Activated B cell treated with CpG ODN at 0.5 μM for 24 hours (primary cell): ENCODE results near the gene FGF23. TPM values are rescaled to one million over a fixed set of nuclear protein-coding genes. Genes with fewer than 3 reads are reported as not detected.
A peak's percentile ranks its signal among the peaks of the same experiment; 100 is the strongest.

ENCODE experiments used
- ATAC-seq: fragments of 200-7000 bp; cut with Tn5 transposase; one replicate; pipeline ENCODE4 v1.10.0; 2021; ENCODE audit warnings: low read depth, mild to moderate bottlenecking, moderate library complexity
- CTCF ChIA-PET: fragments of 350-600 bp; sonication (Branson Sonifier 250); formaldehyde crosslinking; loops from one replicate; lab custom pipeline; 2021; ENCODE audit warnings: antibody characterized with exemption; lab: Charles Lee
- POLR2A ChIA-PET: fragments of 350-600 bp; sonication (Branson Sonifier 250); formaldehyde crosslinking; loops from one replicate; lab custom pipeline; 2021; ENCODE audit warnings: antibody characterized with exemption; lab: Charles Lee
- DNase-seq: peaks from one replicate; pipeline ENCODE4 v3.0.0; 2022
- H3K27ac Mint-ChIP-seq: one replicate; pipeline ENCODE4 v1.8.0; 2020; ENCODE audit warnings: mixed read lengths
- H3K27me3 Mint-ChIP-seq: one replicate; pipeline ENCODE4 v1.8.0; 2021; ENCODE audit warnings: mixed read lengths
- H3K36me3 Mint-ChIP-seq: one replicate; pipeline ENCODE4 v1.8.0; 2021; ENCODE audit warnings: low read depth, mixed read lengths
- H3K4me1 Mint-ChIP-seq: one replicate; pipeline ENCODE4 v1.8.0; 2021; ENCODE audit warnings: mixed read lengths
- H3K4me3 Mint-ChIP-seq: one replicate; pipeline ENCODE4 v1.8.0; 2020; ENCODE audit warnings: mild to moderate bottlenecking, mixed read lengths
- H3K9me3 Mint-ChIP-seq: one replicate; pipeline ENCODE4 v1.8.0; 2020; ENCODE audit warnings: mixed read lengths
- CTCF ChIP-seq: fragments of 200-600 bp; IDR thresholded peaks from one replicate; pipeline ENCODE4 v1.8.0; 2022; ENCODE audit warnings: antibody characterized with exemption, mild to moderate bottlenecking
- intact Hi-C: fragments of 100-400 bp; cut with micrococcal nuclease; formaldehyde crosslinking; loops from one replicate; pipeline ENCODE4 v1.15.1; 2024
- total RNA-seq: library from RNA; stranded (reverse); gene quantifications from 2 replicates; pipeline ENCODE4 v1.2.3, GENCODE V29; 2022

FGF23 gene
- not detected in 2 replicates for total RNA-seq

GRCh38 chr12:4379405-4379804 is at the start of gene FGF23:
Gene FGF23 (minus strand): TSS chr12:4379712. CDS start chr12:4379582, 130 bp downstream.
- ATAC-seq (no peak), DNase-seq (no peak)
- TF ChIP-seq CTCF: no peak
- peaks cover 17% of the 10 kb centered on the region for H3K27me3 Mint-ChIP-seq
- ChIA-PET CTCF (no interaction called here), POLR2A (no interaction called here)
- H3K9me3 Mint-ChIP-seq: no peaks in the 10 kb centered on the region
- no peaks in the 10 kb centered on the region for H3K4me1 Mint-ChIP-seq
- H3K27ac Mint-ChIP-seq: no peak within 1 kb of the TSS
- intact Hi-C loops: no loop called here
- H3K4me3 Mint-ChIP-seq: no peak within 1 kb of the TSS
- H3K36me3 Mint-ChIP-seq: no peaks in the 10 kb centered on the region

GRCh38 chr12:4424422-4424821 is 44.9 kb upstream of the FGF23 start:
- intact Hi-C loops: loop anchor here (5.0 kb wide), 2 partner anchors 117 to 578 kb away; no protein-coding TSS in a partner anchor
- no peak overlapping the region for H3K27ac Mint-ChIP-seq
- CTCF ChIA-PET: no interaction called here
- no peaks in the 10 kb centered on the region for H3K9me3 Mint-ChIP-seq
- ATAC-seq: no peak
- no peaks in the 10 kb centered on the region for H3K4me1 Mint-ChIP-seq
- no peaks in the 10 kb centered on the region for H3K36me3 Mint-ChIP-seq
- H3K27me3 Mint-ChIP-seq: no peaks in the 10 kb centered on the region
- TF ChIP-seq CTCF: no peak
- POLR2A ChIA-PET: no interaction called here
- no peak overlapping the region for H3K4me3 Mint-ChIP-seq
- DNase-seq: no peak

- H3K36me3 Mint-ChIP-seq: no peaks in the 10 kb centered on the region
- intact Hi-C loops: loop anchor here (5.0 kb wide), 2 partner anchors 116 to 579 kb away; no protein-coding TSS in a partner anchor
- no peak for DNase-seq
- ATAC-seq: no peak
- H3K27me3 Mint-ChIP-seq: no peaks in the 10 kb centered on the region
- no peak overlapping the region for H3K27ac Mint-ChIP-seq
- H3K9me3 Mint-ChIP-seq: no peaks in the 10 kb centered on the region
- ChIA-PET POLR2A (interaction anchor here (0.6 kb wide), 1 partner anchor 369 kb away, joined by 4 read pairs; no protein-coding TSS in a partner anchor), CTCF (interaction anchor here (1.0 to 1.3 kb wide), 2 partner anchors 13 kb away, joined by 3 read pairs; no protein-coding TSS in a partner anchor)
- H3K4me3 Mint-ChIP-seq: no peak overlapping the region
- no peaks in the 10 kb centered on the region for H3K4me1 Mint-ChIP-seq
- no peak for TF ChIP-seq CTCF
Observed at GRCh38 chr12:4423528-4424195, 44.1 kb upstream of the FGF23 start.

- intact Hi-C loops: loop anchor here (5.0 kb wide), 2 partner anchors 116 to 579 kb away; no protein-coding TSS in a partner anchor
- no peak for TF ChIP-seq CTCF
- ATAC-seq (no peak), DNase-seq (no peak)
- no peaks in the 10 kb centered on the region for H3K27me3 Mint-ChIP-seq
- ChIA-PET CTCF (interaction anchor here (1.0 to 1.3 kb wide), 2 partner anchors 12 to 14 kb away, joined by 3 read pairs; no protein-coding TSS in a partner anchor), POLR2A (interaction anchor here (0.6 kb wide), 1 partner anchor 368 kb away, joined by 4 read pairs; no protein-coding TSS in a partner anchor)
- no peaks in the 10 kb centered on the region for H3K36me3 Mint-ChIP-seq
- H3K27ac Mint-ChIP-seq: no peak overlapping the region
- H3K4me3 Mint-ChIP-seq: no peak overlapping the region
- H3K9me3 Mint-ChIP-seq: no peaks in the 10 kb centered on the region
- H3K4me1 Mint-ChIP-seq: no peaks in the 10 kb centered on the region
Observed at GRCh38 chr12:4422985-4423384, 43.5 kb upstream of the FGF23 start.

- TF ChIP-seq CTCF: no peak
- no peaks in the 10 kb centered on the region for H3K36me3 Mint-ChIP-seq
- no peak overlapping the region for H3K4me3 Mint-ChIP-seq
- ChIA-PET CTCF (interaction anchor here (0.6 to 2.3 kb wide), 4 partner anchors 18 to 123 kb away, joined by 3 to 9 read pairs (median 4); no protein-coding TSS in a partner anchor), POLR2A (no interaction called here)
- peak; percentile 31 for ATAC-seq
- H3K9me3 Mint-ChIP-seq: no peaks in the 10 kb centered on the region
- no peak overlapping the region for H3K27ac Mint-ChIP-seq
- H3K27me3 Mint-ChIP-seq: peaks cover 5% of the 10 kb centered on the region
- intact Hi-C loops: loop anchor here (1.0 to 5.0 kb wide), 4 partner anchors 106 to 581 kb away; no protein-coding TSS in a partner anchor
- DNase-seq: no peak
- H3K4me1 Mint-ChIP-seq: no peaks in the 10 kb centered on the region
Observed at GRCh38 chr12:4421590-4422031, 42.1 kb upstream of the FGF23 start.
